ENCODE results near the gene ANKRD17.

Gene ANKRD17

DNA sequence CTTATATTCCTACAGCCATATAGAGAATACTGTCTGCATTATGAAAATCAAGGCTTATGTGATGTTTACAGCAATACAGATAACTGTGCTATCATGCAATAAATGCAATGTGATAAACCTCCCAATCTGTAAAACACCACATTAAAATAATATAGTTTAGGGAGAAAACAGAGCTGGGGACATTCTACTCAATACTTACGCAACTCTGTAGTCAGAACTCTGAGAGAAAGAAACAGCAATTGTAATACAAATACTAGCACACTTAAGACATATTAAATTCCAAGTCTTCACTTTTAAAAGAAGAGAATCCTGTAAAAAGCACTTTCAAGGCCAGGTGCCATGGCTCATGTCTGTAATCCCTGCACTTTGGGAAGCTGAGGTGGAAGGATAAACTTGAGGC lies 61.4 kb downstream of the ANKRD17 start:
- DNase-seq: no peak

DNA sequence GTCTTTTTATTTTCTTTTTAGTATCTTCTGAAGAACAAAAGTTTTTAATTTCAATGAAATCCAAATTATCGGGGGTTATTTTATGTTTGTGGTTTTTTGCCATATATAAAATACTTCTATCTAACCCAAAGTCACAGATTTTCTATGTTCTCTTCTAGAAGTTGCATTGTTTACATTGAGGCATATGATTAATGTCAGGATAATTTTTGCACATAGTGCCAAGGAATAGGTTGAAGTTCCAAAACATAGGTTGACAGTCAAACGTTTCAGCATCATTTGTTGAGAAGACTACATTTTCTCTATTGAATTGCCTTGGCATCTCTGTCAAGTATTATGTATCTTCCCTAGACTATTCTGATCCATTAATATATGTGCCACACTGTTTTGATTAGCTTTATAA lies 64.5 kb downstream of the ANKRD17 start:
- DNase-seq: no peak

- DNase-seq: no peak
These were observed 64.9 kb downstream of the ANKRD17 start for GRCh38 chr4:73193659-73194058.

- no peak for DNase-seq
These were observed 65.4 kb downstream of the ANKRD17 start for GRCh38 chr4:73193155-73193554.

DNA sequence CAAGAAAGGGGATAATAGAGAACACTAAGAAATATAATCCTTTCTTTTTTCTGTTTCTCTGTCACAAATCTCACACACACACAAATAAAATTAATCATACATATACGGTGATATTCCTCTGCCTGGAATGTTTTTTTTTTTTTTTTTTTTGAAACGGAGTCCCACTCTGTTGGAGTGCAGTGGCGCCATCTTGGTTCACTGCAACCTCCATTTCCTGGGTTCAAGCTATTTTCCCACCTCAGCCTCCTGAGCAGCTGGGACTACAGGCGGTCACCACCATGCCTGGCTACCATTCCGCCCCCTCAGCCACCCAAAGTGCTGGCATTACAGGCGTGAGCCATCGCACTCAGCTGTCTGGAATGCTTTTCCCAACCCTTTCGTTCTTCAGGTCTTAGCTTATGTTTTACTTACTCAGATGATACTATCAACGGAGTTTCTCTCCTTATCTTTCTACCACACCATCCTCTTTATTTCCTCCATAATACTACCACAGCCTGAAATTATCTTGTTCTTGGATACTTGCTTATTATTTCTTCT lies 69.3 kb downstream of the ANKRD17 start:
- no peak for DNase-seq

- no peak for DNase-seq
These were observed 71.3 kb downstream of the ANKRD17 start for GRCh38 chr4:73187325-73187724.

DNA sequence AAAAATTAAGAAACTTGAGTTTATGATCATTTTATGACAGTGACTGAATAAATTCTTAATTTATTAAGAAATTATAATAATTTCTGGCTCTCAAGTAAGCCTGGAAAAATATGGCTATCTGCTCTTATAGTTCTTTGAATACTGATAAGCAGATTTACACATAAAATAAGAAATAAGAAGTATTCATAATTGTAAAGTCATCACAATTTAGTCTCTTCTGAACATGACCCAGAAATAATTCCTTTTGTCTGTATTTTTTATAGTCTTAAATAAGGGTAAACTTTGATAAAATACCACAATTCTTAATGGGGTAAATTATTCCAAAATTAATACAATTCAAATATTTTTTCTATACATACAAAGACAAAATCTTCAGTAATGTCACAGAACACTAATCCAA lies 72.7 kb downstream of the ANKRD17 start:
- no peak for DNase-seq

GRCh38 chr4:73181231-73181630 lies 77.4 kb downstream of the ANKRD17 start:
- no peak for DNase-seq

- DNase-seq: no peak
These were observed 80.2 kb downstream of the ANKRD17 start for GRCh38 chr4:73178389-73178788.

- DNase-seq: no peak
These were observed 86.4 kb downstream of the ANKRD17 start for GRCh38 chr4:73172161-73172560.

DNA sequence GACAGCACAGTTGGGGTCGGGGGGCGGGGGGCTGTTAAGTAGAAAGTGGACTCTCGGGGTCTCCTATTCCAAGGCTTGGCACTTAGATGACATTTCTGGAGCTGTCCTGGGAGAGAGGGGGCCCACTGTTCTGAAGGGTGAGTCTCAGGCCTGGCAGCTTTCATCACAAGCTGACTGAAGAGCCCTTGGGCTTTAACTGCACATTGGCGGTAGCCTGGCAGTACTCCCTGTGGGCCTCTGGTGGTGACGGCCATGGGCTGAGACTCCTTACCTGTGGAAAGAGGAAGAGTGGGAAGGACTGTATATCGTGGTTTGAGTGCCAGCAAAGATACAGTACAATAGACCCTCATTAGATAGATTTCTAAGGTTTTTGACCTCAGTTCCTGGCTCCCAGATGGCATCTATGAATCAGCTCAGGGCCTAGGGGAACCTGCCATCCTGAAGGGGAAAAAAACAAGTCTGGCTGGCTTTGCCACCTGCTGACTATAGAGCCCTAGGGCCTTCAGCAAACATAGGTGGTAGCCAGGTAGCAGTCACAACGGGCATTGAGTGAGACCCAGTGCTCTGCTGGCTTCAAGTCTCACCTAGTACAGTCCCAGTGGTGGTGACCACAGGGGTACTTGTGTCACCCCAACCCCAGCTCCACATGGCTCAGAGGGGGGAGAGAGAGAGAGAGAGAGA lies 87.9 kb downstream of the ANKRD17 start:
- DNase-seq: no peak

DNA sequence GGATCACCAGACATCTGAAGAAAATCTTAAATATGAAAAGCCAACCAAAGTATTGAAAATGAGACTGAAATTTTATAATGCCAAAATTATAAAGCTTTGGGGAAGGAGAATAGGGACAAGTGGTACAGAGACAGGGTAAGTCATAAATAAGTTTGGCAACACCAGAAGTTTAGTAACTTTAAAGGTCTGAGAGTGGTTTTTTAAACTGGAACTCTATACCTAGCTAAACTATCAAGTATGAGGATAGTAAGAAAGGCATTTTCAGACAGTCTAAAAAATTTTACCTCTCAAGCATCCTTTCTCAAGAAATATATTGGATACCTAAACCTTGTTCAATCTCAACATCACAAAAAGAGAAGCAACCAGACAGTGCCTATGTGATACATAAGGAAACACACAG lies 92.4 kb downstream of the ANKRD17 start:
- no peak for DNase-seq

GRCh38 chr4:73161527-73162185 lies 96.9 kb downstream of the ANKRD17 start:
- no peak for DNase-seq

GRCh38 chr4:73156394-73156793 lies 102.2 kb downstream of the ANKRD17 start:
- no peak for DNase-seq

- no peak for DNase-seq
These were observed 105.7 kb downstream of the ANKRD17 start for GRCh38 chr4:73152893-73153292.

- no peak for DNase-seq
These were observed 115.5 kb downstream of the ANKRD17 start for GRCh38 chr4:73142995-73143547.

GRCh38 chr4:73139991-73140390 lies 118.6 kb downstream of the ANKRD17 start:
- DNase-seq: no peak

- DNase-seq: no peak
These were observed 119.4 kb downstream of the ANKRD17 start for GRCh38 chr4:73139245-73139644.

DNA sequence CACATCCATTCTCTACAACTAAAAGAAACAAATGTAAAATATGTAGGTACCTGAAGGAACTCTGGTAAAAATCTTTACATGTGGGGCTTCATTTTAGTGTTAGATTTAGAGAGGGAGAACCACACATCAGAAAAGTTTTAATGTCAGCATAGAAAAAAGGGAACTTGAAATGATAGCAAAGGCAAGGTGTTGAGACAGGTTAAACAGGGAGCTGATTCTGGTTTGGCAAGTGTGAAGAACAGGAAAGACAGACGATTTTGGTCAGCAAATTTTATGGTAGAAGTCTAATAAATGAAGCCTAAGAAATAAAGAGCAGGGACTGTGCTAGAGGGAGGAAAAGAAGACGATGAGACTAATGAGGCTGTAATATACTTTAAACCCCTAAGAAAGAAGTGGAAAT lies 121.5 kb downstream of the ANKRD17 start:
- DNase-seq: no peak

- no peak for DNase-seq
These were observed 124.8 kb downstream of the ANKRD17 start for GRCh38 chr4:73133784-73134183.

DNA sequence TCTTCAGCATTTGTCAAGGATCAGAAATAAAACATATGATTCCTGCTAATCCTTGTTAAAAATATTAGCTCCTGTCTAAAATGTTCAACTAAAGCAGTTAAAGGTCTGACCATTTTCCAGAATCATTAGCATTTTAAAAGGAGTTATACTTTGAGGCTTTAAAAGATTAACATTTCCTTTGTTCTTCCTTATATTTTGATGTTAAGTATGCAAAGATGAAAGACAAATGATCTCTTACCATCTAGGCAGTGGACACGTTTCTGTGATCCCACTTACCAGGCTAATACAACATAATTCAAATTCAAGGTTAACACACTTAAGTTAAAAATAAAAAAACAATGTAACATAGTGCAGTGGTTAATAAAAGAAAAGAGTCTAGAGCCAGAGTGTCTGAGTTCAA lies 127.3 kb downstream of the ANKRD17 start:
- DNase-seq: no peak

DNA sequence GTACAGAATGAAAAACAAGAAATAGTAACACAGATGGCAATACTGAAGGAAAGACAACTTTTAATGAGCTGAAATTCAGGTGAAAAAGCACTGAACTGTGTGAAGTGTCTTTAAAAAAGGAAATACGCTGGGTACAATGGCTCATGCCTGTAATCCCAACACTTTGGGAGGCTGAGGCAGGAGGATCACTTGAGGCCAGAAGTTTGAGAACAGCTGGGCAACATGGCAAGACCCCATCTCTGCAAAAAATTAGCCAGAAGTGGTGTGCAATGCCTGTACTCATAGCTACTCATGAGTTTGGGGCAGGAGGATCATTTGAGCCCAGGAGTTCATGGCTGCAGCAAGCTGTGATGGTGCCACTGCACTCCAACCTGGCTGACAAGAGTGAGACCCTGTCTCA lies 129.3 kb downstream of the ANKRD17 start:
- DNase-seq: no peak

- no peak for DNase-seq
These were observed 130.7 kb downstream of the ANKRD17 start for GRCh38 chr4:73127839-73128453.

- DNase-seq: no peak
These were observed 149.1 kb downstream of the ANKRD17 start for GRCh38 chr4:73109493-73109892.

Measured in stimulated activated CD4-positive, alpha-beta T cell treated with anti-CD3 and anti-CD28 coated beads, Interleukin-12 subunit alpha, Interleukin-12 subunit beta, amount 100 ng/mL, for 4 hours (primary cell).